Adrenal gland (tissue), 12 donors: Measurements from ENCODE around the gene RGS3. TPM values are rescaled to one million over a fixed set of nuclear protein-coding genes. Genes with fewer than 3 reads are reported as not detected.

Experiments used
- DNase-seq, 7 donors: peaks; one replicate each; pipeline ENCODE4 v3.0.0-alpha.2; 2019 to 2020
- H3K27ac ChIP-seq, 5 donors: fragments of 200-600 bp; sonication (generic) in 4 of 5; 1 replicate in 3 of 5; 2 replicates in 2 of 5; pipeline versions ENCODE4 v1.5.1 to v1.8.0; 2016 to 2020; ENCODE audit warnings: mild to moderate bottlenecking in 1 of 5
- H3K27me3 ChIP-seq: fragments of 200-600 bp; 2 replicates; pipeline ENCODE4 v1.8.0; 2021
- H3K36me3 ChIP-seq, 2 donors: fragments of 200-600 bp; replicated peaks in 1 of 2; 1 replicate in 1 of 2; 2 replicates in 1 of 2; pipeline versions ENCODE4 v1.5.1 to v1.8.0; 2018 to 2022
- H3K4me1 ChIP-seq, 2 donors: fragments of 200-600 bp; replicated peaks in 1 of 2; 1 replicate in 1 of 2; 2 replicates in 1 of 2; pipeline versions ENCODE4 v1.5.1 to v1.8.0; 2018 to 2021
- H3K4me3 ChIP-seq, 4 donors: fragments of 200-600 bp; sonication (generic) in 3 of 4; one replicate each; pipeline ENCODE4 v1.5.1; 2016 to 2018
- H3K9me3 ChIP-seq, 3 donors: fragments of 200-600 bp; sonication (generic) in 1 of 3; replicated peaks in 1 of 3; 1 replicate in 2 of 3; 2 replicates in 1 of 3; pipeline versions ENCODE4 v1.5.1 to v1.8.0; 2016 to 2021
- CTCF ChIP-seq, 6 experiments: fragments of 450-650 bp in 4 of 6; fragments of 200-600 bp in 2 of 6; sonication (generic) in 1 of 6; IDR thresholded peaks; 1 replicate in 5 of 6; 2 replicates in 1 of 6; pipeline versions ENCODE4 v1.5.1 to v1.8.0; 2016 to 2021; ENCODE audit warnings: antibody characterized with exemption in 6 of 6, mild to moderate bottlenecking in 2 of 6, moderate library complexity in 1 of 6
- POLR2A ChIP-seq, 2 donors: fragments of 450-650 bp; IDR thresholded peaks; one replicate each; pipeline ENCODE4 v1.6.1; 2017; ENCODE audit warnings: antibody characterized with exemption in 2 of 2, mild to moderate bottlenecking in 2 of 2, moderate library complexity in 1 of 2
- WGBS, 4 donors: extraction: QIAGEN DNeasy Blood & Tissue Kit in 2 of 4; methylation state at CpG; one replicate each; pipeline versions ENCODE4 v1.1.5 to v1.1.7; 2013 to 2017; 5-methylcytosine and 5-hydroxymethylcytosine counted together
- intact Hi-C, 2 donors: fragments of 100-400 bp; cut with DNase I; formaldehyde crosslinking; loops; one replicate each; pipeline versions ENCODE4 v1.14.1 to v1.15.0; 2022 to 2023
- polyA plus RNA-seq, 3 donors: library from polyadenylated mRNA; stranded (reverse); fragments of 200-250 nt in 2 of 3; fragments of 350-450 nt in 1 of 3; fragmentation: Illumina TruSeq in 1 of 3; extraction: RNeasy Lipid Tissue Mini Kit (QIAGEN cat#74804) in 1 of 3; gene quantifications; one replicate each; pipeline ENCODE4 v1.2.3, GENCODE V29; 2013 to 2014
- total RNA-seq, 9 donors: library from RNA; depleted of rRNA in 4 of 9; stranded (reverse); fragments of >200 nt in 4 of 9; fragments of 120-200 nt in 1 of 9; fragmentation: NEBNext Ultra II Directional in 1 of 9; extraction: Animal tissue kit (Norgen Biotek cat#: 25700) in 1 of 9; gene quantifications; one replicate each; pipeline versions ENCODE4 v1.1.0 to v1.2.4, GENCODE V29; 2013 to 2023
- donor health status: healthy with polysubstance abuse.
- donor health status: Bipolar disorder and iron deficiency.
- donor health status: DM: yes; HTN: yes; CAD: no.
- donor health status: DM: no; HTN: no; CAD: no.
- donor health status: DM: no; HTN: no; CAD: no.
- donor health status: DM: yes; HTN: yes; CAD: no.

The RGS3 gene
- total and polyA plus RNA-seq, 12 donors, result 34.5 to 126 (median 65.6) TPM

- Histone ChIP-seq H3K36me3 (no peaks in the 10 kb centered on the region), H3K27ac (no peak overlapping the region), H3K27me3 (no peaks in the 10 kb centered on the region), H3K4me1 (peaks cover 4 to 14% of the 10 kb centered on the region in 2 donors), H3K4me3 (no peak overlapping the region), H3K9me3 (no peaks in the 10 kb centered on the region)
- intact Hi-C loops, result no loop called here
- 80 to 95% (median 91%) methylated on average over 2 of the region's 2 CpGs for WGBS, 4 donors
- TF ChIP-seq POLR2A (IDR thresholded peaks at IDR 0.05), result no peak
- no peak for TF ChIP-seq CTCF (IDR thresholded peaks at IDR 0.05)
- DNase-seq, result peak in 2 of 7 donors; percentile 11 to 47
Observed at GRCh38 chr9:113465599-113466140, 2.1 kb downstream of the RGS3 start.

- Histone ChIP-seq H3K36me3 (no peaks in the 10 kb centered on the region), H3K4me1 (peaks cover 4 to 14% of the 10 kb centered on the region in 2 donors), H3K9me3 (no peaks in the 10 kb centered on the region), H3K27ac (no peak overlapping the region), H3K4me3 (no peak overlapping the region), H3K27me3 (no peaks in the 10 kb centered on the region)
- WGBS, 4 donors, result 69 to 98% (median 96%) methylated on average over 2 of the region's 2 CpGs
- TF ChIP-seq POLR2A (IDR thresholded peaks at IDR 0.05) (no peak), CTCF (IDR thresholded peaks at IDR 0.05) (no peak)
- no peak for DNase-seq
- intact Hi-C loops, result no loop called here
Observed at GRCh38 chr9:113467183-113467582, 3.7 kb downstream of the RGS3 start.

- H3K27ac ChIP-seq, result peak overlapping the region in 3 of 5 donors; percentile 24 to 46 (median 37)
- H3K27me3 ChIP-seq, result no peaks in the 10 kb centered on the region
- no peaks in the 10 kb centered on the region for H3K9me3 ChIP-seq
- TF ChIP-seq CTCF (IDR thresholded peaks at IDR 0.05) (no peak), POLR2A (IDR thresholded peaks at IDR 0.05) (no peak)
- DNase-seq, result peak; percentile 30 to 75 (median 49)
- H3K36me3 ChIP-seq, result no peaks in the 10 kb centered on the region
- WGBS, 4 donors, result 39 to 52% (median 47%) methylated on average over 6 of the region's 6 CpGs
- intact Hi-C loops, result no loop called here
- H3K4me3 ChIP-seq, result no peak overlapping the region
- H3K4me1 ChIP-seq, result peaks cover 4 to 7% of the 10 kb centered on the region in 2 donors
Observed at GRCh38 chr9:113468716-113469448, 5.4 kb downstream of the RGS3 start.

- 84 to 96% (median 89%) methylated on average over 1 of the region's 1 CpG for WGBS, 4 donors
- TF ChIP-seq CTCF (IDR thresholded peaks at IDR 0.05) (no peak), POLR2A (IDR thresholded peaks at IDR 0.05) (no peak)
- intact Hi-C loops, result no loop called here
- Histone ChIP-seq H3K9me3 (no peaks in the 10 kb centered on the region), H3K4me3 (no peak overlapping the region), H3K27ac (no peak overlapping the region), H3K27me3 (no peaks in the 10 kb centered on the region), H3K4me1 (peaks cover 4 to 6% of the 10 kb centered on the region in 2 donors), H3K36me3 (no peaks in the 10 kb centered on the region)
- peak in 1 of 7 donors; percentile 4 for DNase-seq
Observed at GRCh38 chr9:113471143-113471542, 7.6 kb downstream of the RGS3 start.
